Skeletal muscle satellite cell (primary cell): ENCODE data around the gene KCTD1.
"Not testable (repeated sequence)": the region's sequence is repeated elsewhere in the genome, so short reads cannot be mapped to it uniquely, and the experiment has no call there.

Source experiments
- H3K27me3 ChIP-seq: 2 replicates; pipeline ENCODE4 v1.7.0; 2013; ENCODE audit warnings: low read length; ENCODE audit not compliant: control insufficient read depth, insufficient read depth
- H3K36me3 ChIP-seq: 2 replicates; pipeline ENCODE4 v1.7.0; 2013; ENCODE audit warnings: mild to moderate bottlenecking, control low read depth, low read length; ENCODE audit not compliant: insufficient read depth
- H3K4me1 ChIP-seq: 2 replicates; pipeline ENCODE4 v1.7.0; 2013; ENCODE audit warnings: low read length; ENCODE audit not compliant: control insufficient read depth, insufficient read depth
- H3K4me2 ChIP-seq: 2 replicates; pipeline ENCODE4 v1.7.0; 2013; ENCODE audit warnings: mild to moderate bottlenecking, low read length
- H3K4me3 ChIP-seq: 2 replicates; pipeline ENCODE4 v1.7.0; 2013; ENCODE audit warnings: low read length
- H3K9ac ChIP-seq: 2 replicates; pipeline ENCODE4 v1.7.0; 2013; ENCODE audit warnings: mild to moderate bottlenecking, low read depth, low read length, moderate library complexity
- H3K9me3 ChIP-seq: replicated peaks from 2 replicates; pipeline ENCODE4 v1.7.0; 2013; ENCODE audit warnings: mild to moderate bottlenecking, control low read depth, low read length

KCTD1 gene

GRCh38 chr18:26450989-26451682 lies 97.2 kb downstream of the KCTD1 start:
- Histone ChIP-seq H3K27me3 (no peaks in the 10 kb centered on the region), H3K9ac (no peak overlapping the region), H3K4me1 (no peaks in the 10 kb centered on the region), H3K4me2 (no peak overlapping the region), H3K36me3 (no peaks in the 10 kb centered on the region), H3K9me3 (no peaks in the 10 kb centered on the region), H3K4me3 (no peak overlapping the region)

- H3K36me3 ChIP-seq, result no peaks in the 10 kb centered on the region
- no peaks in the 10 kb centered on the region for H3K9me3 ChIP-seq
- H3K4me2 ChIP-seq, result no peak overlapping the region
- no peak overlapping the region for H3K9ac ChIP-seq
- H3K27me3 ChIP-seq, result no peaks in the 10 kb centered on the region
- H3K4me3 ChIP-seq, result no peak overlapping the region
- no peaks in the 10 kb centered on the region for H3K4me1 ChIP-seq
Observed at GRCh38 chr18:26448714-26449159, 99.6 kb downstream of the KCTD1 start.

GRCh38 chr18:26443853-26444252 lies 104.5 kb downstream of the KCTD1 start:
- Histone ChIP-seq H3K4me1 (peaks cover 5% of the 10 kb centered on the region), H3K4me2 (no peak overlapping the region), H3K9me3 (no peaks in the 10 kb centered on the region), H3K9ac (no peak overlapping the region), H3K36me3 (no peaks in the 10 kb centered on the region), H3K27me3 (no peaks in the 10 kb centered on the region), H3K4me3 (no peak overlapping the region)

- no peaks in the 10 kb centered on the region for H3K27me3 ChIP-seq
- H3K4me1 ChIP-seq, result peaks cover 5% of the 10 kb centered on the region
- no peak overlapping the region for H3K4me3 ChIP-seq
- no peak overlapping the region for H3K9ac ChIP-seq
- H3K4me2 ChIP-seq, result no peak overlapping the region
- H3K36me3 ChIP-seq, result no peaks in the 10 kb centered on the region
- no peaks in the 10 kb centered on the region for H3K9me3 ChIP-seq
Observed at GRCh38 chr18:26442126-26442525, 106.2 kb downstream of the KCTD1 start.

- Histone ChIP-seq H3K9me3 (no peaks in the 10 kb centered on the region), H3K36me3 (no peaks in the 10 kb centered on the region), H3K9ac (no peak overlapping the region), H3K4me2 (no peak overlapping the region), H3K4me1 (peaks cover 14% of the 10 kb centered on the region), H3K27me3 (no peaks in the 10 kb centered on the region), H3K4me3 (no peak overlapping the region)
Observed at GRCh38 chr18:26440644-26441043, 107.7 kb downstream of the KCTD1 start.

- no peaks in the 10 kb centered on the region for H3K36me3 ChIP-seq
- H3K27me3 ChIP-seq, result no peaks in the 10 kb centered on the region
- peaks cover 15% of the 10 kb centered on the region for H3K4me1 ChIP-seq
- no peaks in the 10 kb centered on the region for H3K9me3 ChIP-seq
- no peak overlapping the region for H3K9ac ChIP-seq
- no peak overlapping the region for H3K4me3 ChIP-seq
- H3K4me2 ChIP-seq, result no peak overlapping the region
Observed at GRCh38 chr18:26439537-26439936, 108.8 kb downstream of the KCTD1 start.

- Histone ChIP-seq H3K4me1 (peaks cover 15% of the 10 kb centered on the region), H3K4me2 (no peak overlapping the region), H3K4me3 (no peak overlapping the region), H3K27me3 (no peaks in the 10 kb centered on the region), H3K36me3 (no peaks in the 10 kb centered on the region), H3K9ac (no peak overlapping the region), H3K9me3 (no peaks in the 10 kb centered on the region)
Observed at GRCh38 chr18:26438980-26439379, 109.4 kb downstream of the KCTD1 start.

GRCh38 chr18:26437634-26438033 lies 110.7 kb downstream of the KCTD1 start:
- H3K9ac ChIP-seq, H3K4me3 ChIP-seq, H3K27me3 ChIP-seq, H3K4me2 ChIP-seq, H3K9me3 ChIP-seq, H3K36me3 ChIP-seq: not testable (repeated sequence)
- peaks cover 15% of the 10 kb centered on the region for H3K4me1 ChIP-seq

- no peaks in the 10 kb centered on the region for H3K36me3 ChIP-seq
- peaks cover 11% of the 10 kb centered on the region for H3K4me1 ChIP-seq
- H3K9me3 ChIP-seq, result no peaks in the 10 kb centered on the region
- H3K27me3 ChIP-seq, result peaks cover 4% of the 10 kb centered on the region
- no peak overlapping the region for H3K9ac ChIP-seq
- no peak overlapping the region for H3K4me2 ChIP-seq
- H3K4me3 ChIP-seq, result no peak overlapping the region
Observed at GRCh38 chr18:26436176-26437051, 111.9 kb downstream of the KCTD1 start.

- peaks cover 4% of the 10 kb centered on the region for H3K27me3 ChIP-seq
- H3K9me3 ChIP-seq, result no peaks in the 10 kb centered on the region
- no peaks in the 10 kb centered on the region for H3K36me3 ChIP-seq
- no peak overlapping the region for H3K9ac ChIP-seq
- no peak overlapping the region for H3K4me2 ChIP-seq
- H3K4me3 ChIP-seq, result no peak overlapping the region
- H3K4me1 ChIP-seq, result peaks cover 10% of the 10 kb centered on the region
Observed at GRCh38 chr18:26435415-26436095, 112.8 kb downstream of the KCTD1 start.

GRCh38 chr18:26434887-26435286 lies 113.5 kb downstream of the KCTD1 start:
- Histone ChIP-seq H3K9me3 (no peaks in the 10 kb centered on the region), H3K27me3 (peaks cover 4% of the 10 kb centered on the region), H3K4me3 (no peak overlapping the region), H3K36me3 (no peaks in the 10 kb centered on the region), H3K4me1 (peaks cover 11% of the 10 kb centered on the region), H3K4me2 (no peak overlapping the region), H3K9ac (no peak overlapping the region)
